GM12878 (cell line): ENCODE data around the gene TEX2. TPM values are rescaled to one million over a fixed set of nuclear protein-coding genes. Genes with fewer than 3 reads are reported as not detected.

Experiments
- ATAC-seq: fragments of 200-7000 bp; cut with Tn5 transposase; 3 replicates; pipeline ENCODE4 v1.9.1; 2020; ENCODE audit warnings: mild to moderate bottlenecking, moderate library complexity
- BruUV-seq: library from RNA; stranded (reverse); fragments of 400-500 nt; replicated peaks from 2 replicates; lab custom pipeline; 2021; lab: Mats Ljungman, UMichigan
- CTCF ChIA-PET: fragments of 300-600 bp; sonication (Branson Sonifier 250); formaldehyde crosslinking; extraction: SDS; loops from one replicate; lab custom pipeline; 2021; ENCODE audit warnings: inconsistent platforms; lab: Yijun Ruan, JAX
- POLR2A ChIA-PET: fragments of 350-600 bp; formaldehyde crosslinking; extraction: SDS; loops from one replicate; lab custom pipeline; 2021; ENCODE audit warnings: inconsistent platforms; lab: Charles Lee
- RAD21 ChIA-PET: fragments of 300-600 bp; sonication (Branson Sonifier 250); formaldehyde crosslinking; loops from one replicate; lab custom pipeline; 2023; ENCODE audit warnings: antibody characterized with exemption; ENCODE audit not compliant: unreplicated experiment; lab: Charles Lee
- SMC1A ChIA-PET: fragments of 300-600 bp; sonication (Branson Sonifier 250); formaldehyde crosslinking; loops from one replicate; lab custom pipeline; 2023; ENCODE audit not compliant: unreplicated experiment, uncharacterized antibody; lab: Charles Lee
- DNase-seq: peaks from one replicate; pipeline ENCODE4 v3.0.0-alpha.2; 2011; ENCODE audit warnings: low read depth, low spot score
- FAIRE-seq: peaks from 3 replicates; lab custom pipeline; 2011; peaks lifted over from hg19 to GRCh38; lab: Jason Lieb, UNC
- H2AFZ ChIP-seq: 2 replicates; pipeline ENCODE4 v1.6.0; 2011; ENCODE audit warnings: low read depth, low read length, control low read depth; ENCODE audit not compliant: control insufficient read depth
- H3K27ac ChIP-seq: 2 replicates; pipeline ENCODE4 v1.5.1; 2011; ENCODE audit warnings: control low read depth; ENCODE audit not compliant: control insufficient read depth, insufficient read depth
- H3K27me3 ChIP-seq, 2 experiments: replicated peaks in 1 of 2; 2 replicates each; pipeline versions ENCODE4 v1.6.0 to v1.6.1; 2011; ENCODE audit warnings: low read length in 1 of 2; ENCODE audit not compliant: control insufficient read depth in 2 of 2, insufficient read depth in 2 of 2
- H3K36me3 ChIP-seq, 2 experiments: 2 replicates each; pipeline ENCODE4 v1.5.1; 2011; ENCODE audit warnings: low read length in 1 of 2; ENCODE audit not compliant: control insufficient read depth in 2 of 2, insufficient read depth in 2 of 2
- H3K4me1 ChIP-seq: 2 replicates; pipeline ENCODE4 v1.6.1; 2011; ENCODE audit warnings: mild to moderate bottlenecking, low read length, moderate library complexity, mixed read lengths; ENCODE audit not compliant: control insufficient read depth, insufficient read depth
- H3K4me2 ChIP-seq: 2 replicates; pipeline ENCODE4 v1.6.0; 2011; ENCODE audit warnings: control low read depth; ENCODE audit not compliant: control insufficient read depth, insufficient read depth
- H3K4me3 ChIP-seq: fragments of 200-600 bp; sonication (generic); 2 replicates; pipeline ENCODE4 v1.5.1; 2016
- H3K79me2 ChIP-seq: 2 replicates; pipeline ENCODE4 v1.6.0; 2011; ENCODE audit warnings: low read length; ENCODE audit not compliant: control insufficient read depth, insufficient read depth
- H3K9ac ChIP-seq: 2 replicates; pipeline ENCODE4 v1.8.0; 2011; ENCODE audit warnings: low read length, control low read depth, mixed read lengths; ENCODE audit not compliant: control insufficient read depth, insufficient read depth
- H3K9me3 ChIP-seq: replicated peaks from 3 replicates; pipeline ENCODE4 v1.5.1; 2011; ENCODE audit warnings: mild to moderate bottlenecking, low read length; ENCODE audit not compliant: control insufficient read depth, insufficient read depth
- H4K20me1 ChIP-seq: 2 replicates; pipeline ENCODE4 v1.6.0; 2011; ENCODE audit not compliant: control insufficient read depth, insufficient read depth
- ASH2L ChIP-seq: fragments of 300-600, 200-600 bp; sonication (generic); IDR thresholded peaks from 2 replicates; pipeline ENCODE4 v1.6.1; 2017; ENCODE audit warnings: low read depth, mild to moderate bottlenecking, borderline replicate concordance
- ATF7 ChIP-seq: fragments of 450-650 bp; IDR thresholded peaks from 2 replicates; pipeline ENCODE4 v1.6.1; 2016; ENCODE audit warnings: low read depth, mild to moderate bottlenecking
- CHD1 ChIP-seq: IDR thresholded peaks from 2 replicates; pipeline ENCODE4 v1.6.1; 2012; ENCODE audit warnings: low read depth, low read length, improper control_type of control experiment
- IKZF1 ChIP-seq: fragments of 450-650 bp; conservative IDR thresholded peaks from 2 replicates; pipeline ENCODE4 v1.6.1; 2017; ENCODE audit warnings: antibody characterized with exemption, mild to moderate bottlenecking
- MYC ChIP-seq: IDR thresholded peaks from 2 replicates; pipeline ENCODE4 v1.6.1; 2011; ENCODE audit warnings: mild to moderate bottlenecking, low read length, moderate library complexity, inconsistent platforms; ENCODE audit not compliant: insufficient read depth, insufficient replicate concordance, insufficient read length, severe bottlenecking
- PKNOX1 ChIP-seq: fragments of 450-650 bp; IDR thresholded peaks from 2 replicates; pipeline ENCODE4 v1.6.1; 2016; ENCODE audit warnings: mild to moderate bottlenecking
- POU2F2 ChIP-seq: IDR thresholded peaks from 3 replicates; pipeline ENCODE4 v1.6.1; 2011; ENCODE audit warnings: low read depth, mild to moderate bottlenecking, low read length, borderline replicate concordance
- RAD51 ChIP-seq: fragments of 450-650 bp; IDR thresholded peaks from 2 replicates; pipeline ENCODE4 v1.6.1; 2016; ENCODE audit warnings: moderate library complexity, mild to moderate bottlenecking, inconsistent platforms
- RCOR1 ChIP-seq: conservative IDR thresholded peaks from 2 replicates; pipeline ENCODE4 v1.6.1; 2012; ENCODE audit warnings: low read depth, low read length, improper control_type of control experiment
- WGBS: methylation state at CpG from one replicate; pipeline ENCODE4 v1.1.6; 2016; ENCODE audit warnings: low lambda C conversion rate; ENCODE audit not compliant: insufficient replicate concordance, insufficient coverage; ENCODE audit errors: missing lambda C conversion rate; 5-methylcytosine and 5-hydroxymethylcytosine counted together
- in situ Hi-C: fragments of 300-500 bp; cut with MboI; formaldehyde crosslinking; loops from 9 replicates; pipeline ENCODE4 v1.14.3; 2018; ENCODE audit warnings: mixed read lengths
- intact Hi-C: fragments of 100-400 bp; cut with micrococcal nuclease; formaldehyde crosslinking; loops from one replicate; pipeline ENCODE4 v1.14.2; 2022; ENCODE audit not compliant: unreplicated experiment
- polyA plus RNA-seq, 11 experiments: library from polyadenylated mRNA; depleted of rRNA in 4 of 11; unstranded in 6 of 11; stranded (reverse) in 5 of 11; fragments of >200 nt; fragmentation: Nextera tagmentation in 4 of 11; fragmentation: Illumina TruSeq in 1 of 11; extraction: Ambion mirVana in 4 of 11; extraction: Trizol in 1 of 11; gene quantifications; 1 replicate in 1 of 11; 2 replicates in 10 of 11; pipeline versions ENCODE4 v1.2.1 to v1.2.3, GENCODE V29; 2011 to 2016; ENCODE audit warnings: inconsistent platforms in 2 of 11, missing spikeins in 2 of 11, low read depth in 1 of 11
- total RNA-seq, 4 experiments: library from RNA; depleted of rRNA in 3 of 4; stranded (reverse); fragments of >200 nt in 3 of 4; fragmentation: Illumina TruSeq in 1 of 4; extraction: Trizol in 1 of 4; gene quantifications; 2 replicates each; pipeline versions ENCODE4 v1.2.1 to v1.2.3, GENCODE V29; 2013 to 2021

TEX2 gene
- total and polyA plus RNA-seq, 10 of the 15 experiments (the other 5 are each of a cell fraction or from before 2014, with no cell fraction given), result 3.8 to 19.9 (median 15.8) TPM

GRCh38 chr17:64126918-64127317 is 136.1 kb downstream of the TEX2 start:
- in situ Hi-C loops (no loop called here), intact Hi-C loops (no loop called here)
- ChIA-PET CTCF (interaction anchor here (1.0 to 1.8 kb wide), 6 partner anchors 52 to 180 kb away, joined by 4 to 6 read pairs (median 4); no protein-coding TSS in a partner anchor), SMC1A (interaction anchor here (0.9 to 11.2 kb wide), 6 partner anchors 12 to 106 kb away, joined by 3 to 151 read pairs (median 8); partner anchors contain the start of gene ICAM2), POLR2A (interaction anchor here (0.7 to 4.6 kb wide), 9 partner anchors 18 to 107 kb away, joined by 3 to 22 read pairs (median 3); partner anchors contain the start of gene ICAM2), RAD21 (interaction anchor here (0.7 to 14.4 kb wide), 4 partner anchors 8 to 99 kb away, joined by 3 to 507 read pairs (median 6); no protein-coding TSS in a partner anchor)
- Histone ChIP-seq H3K27ac (no peak overlapping the region; the same call in 1 of the 2 replicates), H3K4me1 (peaks cover 25% of the 10 kb centered on the region), H3K27me3 (no peaks in the 10 kb centered on the region), H3K9me3 (no peaks in the 10 kb centered on the region; the same call in 1 of the 3 replicates), H3K79me2 (peaks cover 65% of the 10 kb centered on the region), H3K4me2 (peak overlapping the region; percentile 18; the same call in 1 of the 2 replicates), H3K36me3 (no peaks in the 10 kb centered on the region; a peak in 1 of 4 replicates), H2AFZ (no peak overlapping the region), H4K20me1 (no peaks in the 10 kb centered on the region), H3K4me3 (no peak overlapping the region), H3K9ac (no peak overlapping the region)
- no peak for ATAC-seq
- no peak for DNase-seq
- WGBS, result 42% methylated on average over 1 of the region's 1 CpG
- FAIRE-seq, result no peak
- TSS peak; percentile 43 for BruUV-seq
- TF ChIP-seq ATF7 (peak; percentile 33; the same call in 1 of the 2 replicates), IKZF1 (no peak)

- intact Hi-C loops, result no loop called here
- Histone ChIP-seq H3K27ac (no peak overlapping the region), H4K20me1 (no peaks in the 10 kb centered on the region), H3K9me3 (no peaks in the 10 kb centered on the region; the same call in 1 of the 3 replicates), H3K4me2 (no peak overlapping the region; the same call in 1 of the 2 replicates), H3K4me3 (peak overlapping the region; percentile 9; the same call in 1 of the 2 replicates), H3K4me1 (peaks cover 22% of the 10 kb centered on the region), H2AFZ (no peak overlapping the region), H3K36me3 (no peaks in the 10 kb centered on the region; a peak in 1 of 4 replicates), H3K79me2 (peaks cover 70% of the 10 kb centered on the region), H3K27me3 (no peaks in the 10 kb centered on the region), H3K9ac (no peak overlapping the region)
- BruUV-seq, result no TSS peak
- CTCF ChIA-PET, result interaction anchor here (1.0 to 6.5 kb wide), 8 partner anchors 7 to 214 kb away, joined by 3 to 82 read pairs (median 4); partner anchors contain the start of gene ERN1
- DNase-seq (no peak), ATAC-seq (no peak), FAIRE-seq (no peak)
- 94% methylated on average over 3 of the region's 3 CpGs for WGBS
- SMC1A ChIA-PET, result interaction anchor here (0.9 to 11.2 kb wide), 7 partner anchors 11 to 105 kb away, joined by 3 to 151 read pairs (median 9); partner anchors contain the start of gene ICAM2
- TF ChIP-seq PKNOX1 (no peak), CHD1 (no peak), MYC (no peak), POU2F2 (no peak), RAD51 (no peak), RCOR1 (no peak), ASH2L (no peak)
- RAD21 ChIA-PET, result interaction anchor here (1.1 to 14.4 kb wide), 4 partner anchors 8 to 106 kb away, joined by 4 to 507 read pairs (median 6); no protein-coding TSS in a partner anchor
- in situ Hi-C loops, result no loop called here
- POLR2A ChIA-PET, result interaction anchor here (0.7 to 4.6 kb wide), 7 partner anchors 11 to 84 kb away, joined by 3 to 22 read pairs (median 3); no protein-coding TSS in a partner anchor
These were observed 137.1 kb downstream of the TEX2 start for GRCh38 chr17:64125937-64126336.
